Measurements from ENCODE around the gene TENM4. TPM values are rescaled to one million over a fixed set of nuclear protein-coding genes. Genes with fewer than 3 reads are reported as not detected.

TENM4 gene
- total and polyA plus RNA-seq, 2 of the 13 experiments (the other 11 are each of a cell fraction or from before 2014, with no cell fraction given) = not detected

- TF ChIP-seq, protein P1, sequence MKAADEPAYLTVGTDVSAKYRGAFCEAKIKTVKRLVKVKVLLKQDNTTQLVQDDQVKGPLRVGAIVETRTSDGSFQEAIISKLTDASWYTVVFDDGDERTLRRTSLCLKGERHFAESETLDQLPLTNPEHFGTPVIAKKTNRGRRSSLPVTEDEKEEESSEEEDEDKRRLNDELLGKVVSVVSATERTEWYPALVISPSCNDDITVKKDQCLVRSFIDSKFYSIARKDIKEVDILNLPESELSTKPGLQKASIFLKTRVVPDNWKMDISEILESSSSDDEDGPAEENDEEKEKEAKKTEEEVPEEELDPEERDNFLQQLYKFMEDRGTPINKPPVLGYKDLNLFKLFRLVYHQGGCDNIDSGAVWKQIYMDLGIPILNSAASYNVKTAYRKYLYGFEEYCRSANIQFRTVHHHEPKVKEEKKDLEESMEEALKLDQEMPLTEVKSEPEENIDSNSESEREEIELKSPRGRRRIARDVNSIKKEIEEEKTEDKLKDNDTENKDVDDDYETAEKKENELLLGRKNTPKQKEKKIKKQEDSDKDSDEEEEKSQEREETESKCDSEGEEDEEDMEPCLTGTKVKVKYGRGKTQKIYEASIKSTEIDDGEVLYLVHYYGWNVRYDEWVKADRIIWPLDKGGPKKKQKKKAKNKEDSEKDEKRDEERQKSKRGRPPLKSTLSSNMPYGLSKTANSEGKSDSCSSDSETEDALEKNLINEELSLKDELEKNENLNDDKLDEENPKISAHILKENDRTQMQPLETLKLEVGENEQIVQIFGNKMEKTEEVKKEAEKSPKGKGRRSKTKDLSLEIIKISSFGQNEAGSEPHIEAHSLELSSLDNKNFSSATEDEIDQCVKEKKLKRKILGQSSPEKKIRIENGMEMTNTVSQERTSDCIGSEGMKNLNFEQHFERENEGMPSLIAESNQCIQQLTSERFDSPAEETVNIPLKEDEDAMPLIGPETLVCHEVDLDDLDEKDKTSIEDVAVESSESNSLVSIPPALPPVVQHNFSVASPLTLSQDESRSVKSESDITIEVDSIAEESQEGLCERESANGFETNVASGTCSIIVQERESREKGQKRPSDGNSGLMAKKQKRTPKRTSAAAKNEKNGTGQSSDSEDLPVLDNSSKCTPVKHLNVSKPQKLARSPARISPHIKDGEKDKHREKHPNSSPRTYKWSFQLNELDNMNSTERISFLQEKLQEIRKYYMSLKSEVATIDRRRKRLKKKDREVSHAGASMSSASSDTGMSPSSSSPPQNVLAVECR (CRISPR knock-in tag; IDR thresholded peaks at IDR 0.05; ENCODE audit: borderline replicate concordance) = no peak
- no peak for TF ChIP-seq HMG20A (CRISPR knock-in tag; IDR thresholded peaks at IDR 0.05; ENCODE audit: borderline replicate concordance)
- no peak for TF ChIP-seq SIX4 (CRISPR knock-in tag; IDR thresholded peaks at IDR 0.05)
- no peak for TF ChIP-seq DMAP1 (CRISPR knock-in tag; IDR thresholded peaks at IDR 0.05)
These were observed 698.4 kb downstream of the TENM4 start (continued) for GRCh38 chr11:78742430-78742829.

DNA sequence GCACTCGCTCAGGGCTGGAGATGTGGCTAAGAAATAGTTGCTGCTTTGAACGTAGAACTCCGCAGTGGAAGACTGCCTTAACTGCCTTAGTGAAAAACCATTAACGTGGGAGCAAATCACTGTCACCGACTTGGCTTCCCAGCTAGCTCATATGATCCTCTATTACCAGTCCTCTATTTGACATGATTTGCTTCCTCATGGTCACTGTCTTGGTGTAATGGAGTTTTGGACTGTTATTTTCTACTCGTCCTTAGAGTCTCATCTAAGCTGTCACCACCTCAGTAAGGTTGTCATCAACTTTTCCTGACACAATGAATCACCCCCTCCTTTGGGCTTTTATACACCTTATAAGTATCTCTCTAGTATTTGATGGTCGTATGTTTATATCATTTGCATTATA lies 699.1 kb downstream of the TENM4 start:
- Histone ChIP-seq H3K9me3 (ENCODE audit: low read length) (no peaks in the 10 kb centered on the region), H4K20me1 (ENCODE audit: insufficient read depth, low read length) (no peaks in the 10 kb centered on the region), H3K27me3 (ENCODE audit: control insufficient read depth in 1 of 2, insufficient read depth in 2 of 2, low read length in 2 of 2) (peaks cover 3 to 21% of the 10 kb centered on the region in 2 experiments; a peak in 1 of 5 replicates), H3K27ac (ENCODE audit: extremely low read length, insufficient read depth, low read length) (no peak overlapping the region), H3K36me3 (replicated peaks in 1 of 2; ENCODE audit: control insufficient read depth in 1 of 2, insufficient read depth in 2 of 2, low read length in 2 of 2) (no peaks in the 10 kb centered on the region), H3K4me1 (ENCODE audit: insufficient read depth, low read length) (no peaks in the 10 kb centered on the region), H3K9ac (ENCODE audit: insufficient read depth, low read depth, low read length) (no peak overlapping the region), H2AFZ (ENCODE audit: low read length) (no peak overlapping the region), H3K79me2 (ENCODE audit: insufficient read depth, low read length) (no peaks in the 10 kb centered on the region), H3K4me3 (replicated peaks in 1 of 3; ENCODE audit: insufficient read depth in 1 of 3, low read depth in 2 of 3, low read length in 3 of 3) (no peak overlapping the region), H3K4me2 (ENCODE audit: low read depth, low read length) (no peak overlapping the region)
- no TSS peak for BruUV-seq (replicated peaks)
- POLR2A ChIA-PET = no interaction called here
- FAIRE-seq (no peak), ATAC-seq (no peak), DNase-seq (ENCODE audit: low spot score) (no peak)
- WGBS (ENCODE audit: low lambda C conversion rate) = 26% methylated on average over 7 of the region's 7 CpGs
- intact Hi-C loops (cut with micrococcal nuclease; ENCODE audit: unreplicated experiment) (no loop called here), in situ Hi-C loops (cut with HindIII; ENCODE audit: extremely low pct_ligation_motif_present, low pct_unique_long_range_greater_than_20kb) (no loop called here)
- CTCF ChIA-PET (ENCODE audit: low intra/inter-chr PET ratio, low total read pairs) = no interaction called here
- TF ChIP-seq ZNF12 (CRISPR knock-in tag; IDR thresholded peaks at IDR 0.05) (no peak), FLYWCH1 (CRISPR knock-in tag; IDR thresholded peaks at IDR 0.05) (no peak), NFATC3 (CRISPR knock-in tag; IDR thresholded peaks at IDR 0.05) (no peak), SP140L (CRISPR knock-in tag; IDR thresholded peaks at IDR 0.05; ENCODE audit: borderline replicate concordance) (no peak), MXI1 (IDR thresholded peaks at IDR 0.05; ENCODE audit: borderline replicate concordance, low read depth, low read length) (no peak), SNAI1 (CRISPR knock-in tag; IDR thresholded peaks at IDR 0.05; ENCODE audit: borderline replicate concordance) (no peak)
- TF ChIP-seq, protein P2, sequence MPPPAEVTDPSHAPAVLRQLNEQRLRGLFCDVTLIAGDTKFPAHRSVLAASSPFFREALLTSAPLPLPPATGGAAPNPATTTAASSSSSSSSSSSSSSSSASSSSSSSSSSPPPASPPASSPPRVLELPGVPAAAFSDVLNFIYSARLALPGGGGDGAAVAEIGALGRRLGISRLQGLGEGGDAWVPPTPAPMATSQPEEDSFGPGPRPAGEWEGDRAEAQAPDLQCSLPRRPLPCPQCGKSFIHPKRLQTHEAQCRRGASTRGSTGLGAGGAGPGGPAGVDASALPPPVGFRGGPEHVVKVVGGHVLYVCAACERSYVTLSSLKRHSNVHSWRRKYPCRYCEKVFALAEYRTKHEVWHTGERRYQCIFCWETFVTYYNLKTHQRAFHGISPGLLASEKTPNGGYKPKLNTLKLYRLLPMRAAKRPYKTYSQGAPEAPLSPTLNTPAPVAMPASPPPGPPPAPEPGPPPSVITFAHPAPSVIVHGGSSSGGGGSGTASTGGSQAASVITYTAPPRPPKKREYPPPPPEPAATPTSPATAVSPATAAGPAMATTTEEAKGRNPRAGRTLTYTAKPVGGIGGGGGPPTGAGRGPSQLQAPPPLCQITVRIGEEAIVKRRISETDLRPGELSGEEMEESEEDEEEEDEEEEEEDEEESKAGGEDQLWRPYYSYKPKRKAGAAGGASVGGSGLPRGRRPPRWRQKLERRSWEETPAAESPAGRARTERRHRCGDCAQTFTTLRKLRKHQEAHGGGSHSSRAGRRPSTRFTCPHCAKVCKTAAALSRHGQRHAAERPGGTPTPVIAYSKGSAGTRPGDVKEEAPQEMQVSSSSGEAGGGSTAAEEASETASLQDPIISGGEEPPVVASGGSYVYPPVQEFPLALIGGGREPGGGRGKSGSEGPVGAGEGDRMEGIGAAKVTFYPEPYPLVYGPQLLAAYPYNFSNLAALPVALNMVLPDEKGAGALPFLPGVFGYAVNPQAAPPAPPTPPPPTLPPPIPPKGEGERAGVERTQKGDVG (CRISPR knock-in tag; IDR thresholded peaks at IDR 0.05; ENCODE audit: borderline replicate concordance) = no peak
- TF ChIP-seq, protein P3, sequence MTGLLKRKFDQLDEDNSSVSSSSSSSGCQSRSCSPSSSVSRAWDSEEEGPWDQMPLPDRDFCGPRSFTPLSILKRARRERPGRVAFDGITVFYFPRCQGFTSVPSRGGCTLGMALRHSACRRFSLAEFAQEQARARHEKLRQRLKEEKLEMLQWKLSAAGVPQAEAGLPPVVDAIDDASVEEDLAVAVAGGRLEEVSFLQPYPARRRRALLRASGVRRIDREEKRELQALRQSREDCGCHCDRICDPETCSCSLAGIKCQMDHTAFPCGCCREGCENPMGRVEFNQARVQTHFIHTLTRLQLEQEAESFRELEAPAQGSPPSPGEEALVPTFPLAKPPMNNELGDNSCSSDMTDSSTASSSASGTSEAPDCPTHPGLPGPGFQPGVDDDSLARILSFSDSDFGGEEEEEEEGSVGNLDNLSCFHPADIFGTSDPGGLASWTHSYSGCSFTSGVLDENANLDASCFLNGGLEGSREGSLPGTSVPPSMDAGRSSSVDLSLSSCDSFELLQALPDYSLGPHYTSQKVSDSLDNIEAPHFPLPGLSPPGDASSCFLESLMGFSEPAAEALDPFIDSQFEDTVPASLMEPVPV (CRISPR knock-in tag; IDR thresholded peaks at IDR 0.05) = no peak
- TF ChIP-seq, protein P4, sequence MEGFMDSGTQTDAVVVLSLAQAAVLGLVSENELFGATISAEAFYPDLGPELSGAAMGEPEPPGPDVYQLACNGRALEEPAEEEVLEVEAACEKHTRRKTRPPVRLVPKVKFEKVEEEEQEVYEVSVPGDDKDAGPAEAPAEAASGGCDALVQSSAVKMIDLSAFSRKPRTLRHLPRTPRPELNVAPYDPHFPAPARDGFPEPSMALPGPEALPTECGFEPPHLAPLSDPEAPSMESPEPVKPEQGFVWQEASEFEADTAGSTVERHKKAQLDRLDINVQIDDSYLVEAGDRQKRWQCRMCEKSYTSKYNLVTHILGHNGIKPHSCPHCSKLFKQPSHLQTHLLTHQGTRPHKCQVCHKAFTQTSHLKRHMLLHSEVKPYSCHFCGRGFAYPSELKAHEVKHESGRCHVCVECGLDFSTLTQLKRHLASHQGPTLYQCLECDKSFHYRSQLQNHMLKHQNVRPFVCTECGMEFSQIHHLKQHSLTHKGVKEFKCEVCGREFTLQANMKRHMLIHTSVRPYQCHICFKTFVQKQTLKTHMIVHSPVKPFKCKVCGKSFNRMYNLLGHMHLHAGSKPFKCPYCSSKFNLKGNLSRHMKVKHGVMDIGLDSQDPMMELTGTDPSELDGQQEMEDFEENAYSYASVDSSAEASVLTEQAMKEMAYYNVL (CRISPR knock-in tag; IDR thresholded peaks at IDR 0.05; ENCODE audit: borderline replicate concordance) = no peak

Data from HepG2 (cell line).